HepG2 (cell line): ENCODE results near the gene CD83.
A peak's percentile ranks its signal among the peaks of the same experiment; 100 is the strongest.

Source experiments
- ESRRA ChIP-seq: sonication (generic); formaldehyde crosslinking; IDR thresholded peaks from 2 replicates; pipeline ENCODE4 v1.5.1; 2020; ENCODE audit warnings: mild to moderate bottlenecking, low read depth, missing genetic modification reagents
- EZH2 ChIP-seq: conservative IDR thresholded peaks from 2 replicates; pipeline ENCODE4 v1.6.1; 2012; ENCODE audit warnings: mild to moderate bottlenecking, low read depth, low read length, moderate library complexity
- POLR2A ChIP-seq, 2 experiments: IDR thresholded peaks; 2 replicates each; pipeline ENCODE4 v1.6.1; 2011; ENCODE audit warnings: low read depth in 2 of 2, low read length in 2 of 2, mild to moderate bottlenecking in 1 of 2, moderate library complexity in 1 of 2; ENCODE audit not compliant: insufficient read depth in 1 of 2
- RAD21 ChIP-seq: fragments of 450-650 bp; formaldehyde crosslinking; IDR thresholded peaks from 2 replicates; pipeline ENCODE4 v1.5.0; 2020; ENCODE audit warnings: mild to moderate bottlenecking
- ZBTB21 ChIP-seq: sonication (generic); formaldehyde crosslinking; IDR thresholded peaks from 2 replicates; pipeline ENCODE4 v1.4.0; 2020; ENCODE audit warnings: missing genetic modification reagents
- ZFY ChIP-seq: sonication (generic); formaldehyde crosslinking; IDR thresholded peaks from 2 replicates; pipeline ENCODE4 v1.4.0; 2020; ENCODE audit warnings: missing genetic modification reagents
- ZKSCAN8 ChIP-seq: IDR thresholded peaks from 2 replicates; pipeline ENCODE4 v1.6.1; 2016; ENCODE audit warnings: borderline replicate concordance, missing genetic modification reagents, missing compliant biosample characterization
- ZNF432 ChIP-seq: sonication (generic); formaldehyde crosslinking; IDR thresholded peaks from 2 replicates; pipeline ENCODE4 v1.5.0; 2020; ENCODE audit warnings: missing genetic modification reagents, mild to moderate bottlenecking, borderline replicate concordance
- ZNF567 ChIP-seq: sonication (generic); formaldehyde crosslinking; IDR thresholded peaks from 2 replicates; pipeline ENCODE4 v1.8.1; 2023; ENCODE audit warnings: mild to moderate bottlenecking, missing genetic modification reagents, borderline replicate concordance
- ZNF605 ChIP-seq: sonication (generic); formaldehyde crosslinking; IDR thresholded peaks from 2 replicates; pipeline ENCODE4 v1.8.0; 2022; ENCODE audit warnings: mild to moderate bottlenecking, missing genetic modification reagents
- TF ChIP-seq, protein P1 (sequence below): sonication (generic); formaldehyde crosslinking; IDR thresholded peaks from 2 replicates; pipeline ENCODE4 v1.5.0; 2020; ENCODE audit warnings: mild to moderate bottlenecking, missing genetic modification reagents, moderate library complexity
- TF ChIP-seq, protein P2 (sequence below): sonication (generic); formaldehyde crosslinking; IDR thresholded peaks from 2 replicates; pipeline ENCODE4 v1.8.0; 2022; ENCODE audit warnings: mild to moderate bottlenecking, missing genetic modification reagents

DNA sequence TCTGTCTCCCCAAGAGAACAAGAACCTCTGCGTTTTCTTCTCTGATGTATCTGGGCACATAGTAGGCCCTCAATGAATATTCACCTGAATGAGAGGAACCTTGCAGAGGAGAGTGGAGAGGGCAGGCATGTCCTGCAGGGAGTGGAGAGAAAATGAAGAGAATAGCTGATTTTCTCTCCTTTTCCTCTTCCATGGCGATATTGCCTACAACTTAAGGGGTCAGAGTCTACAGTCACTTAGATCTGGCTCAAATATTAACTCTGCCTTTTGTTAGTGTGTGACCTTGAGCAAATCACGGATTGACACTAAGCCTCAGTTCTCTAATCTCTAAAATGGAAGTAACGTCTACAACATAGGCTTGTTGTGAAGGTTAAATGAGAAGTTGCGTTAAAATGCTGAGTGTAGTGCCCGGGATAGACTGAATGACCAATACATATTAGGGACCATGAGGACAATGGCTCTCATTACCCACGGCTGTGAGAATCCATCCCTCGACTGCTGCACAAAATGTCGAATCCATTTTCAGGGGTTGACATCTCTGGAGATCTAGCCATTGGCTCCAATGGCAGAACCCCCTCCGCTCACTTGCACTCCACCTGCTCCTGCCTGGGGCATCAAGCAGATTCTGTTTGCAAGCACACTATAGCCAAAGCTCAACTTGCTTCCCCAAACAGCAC lies 14.8 kb downstream of the CD83 start:
- TF ChIP-seq ZBTB21 (CRISPR knock-in tag) (no peak), ZNF432 (CRISPR knock-in tag) (no peak), ZNF605 (CRISPR knock-in tag) (no peak), POLR2A (IDR thresholded peaks at IDR 0.05; ENCODE audit: insufficient read depth in 1 of 2, low read depth in 2 of 2, low read length in 2 of 2) (no peak), ZKSCAN8 (CRISPR knock-in tag) (no peak), ZNF567 (no peak), EZH2 (no peak), ESRRA (CRISPR knock-in tag) (peak; percentile 99), RAD21 (CRISPR knock-in tag) (no peak), ZFY (0 out of 2 replicates have a peak, but pooled peaks have one; percentile 19)
- TF ChIP-seq, protein P1, sequence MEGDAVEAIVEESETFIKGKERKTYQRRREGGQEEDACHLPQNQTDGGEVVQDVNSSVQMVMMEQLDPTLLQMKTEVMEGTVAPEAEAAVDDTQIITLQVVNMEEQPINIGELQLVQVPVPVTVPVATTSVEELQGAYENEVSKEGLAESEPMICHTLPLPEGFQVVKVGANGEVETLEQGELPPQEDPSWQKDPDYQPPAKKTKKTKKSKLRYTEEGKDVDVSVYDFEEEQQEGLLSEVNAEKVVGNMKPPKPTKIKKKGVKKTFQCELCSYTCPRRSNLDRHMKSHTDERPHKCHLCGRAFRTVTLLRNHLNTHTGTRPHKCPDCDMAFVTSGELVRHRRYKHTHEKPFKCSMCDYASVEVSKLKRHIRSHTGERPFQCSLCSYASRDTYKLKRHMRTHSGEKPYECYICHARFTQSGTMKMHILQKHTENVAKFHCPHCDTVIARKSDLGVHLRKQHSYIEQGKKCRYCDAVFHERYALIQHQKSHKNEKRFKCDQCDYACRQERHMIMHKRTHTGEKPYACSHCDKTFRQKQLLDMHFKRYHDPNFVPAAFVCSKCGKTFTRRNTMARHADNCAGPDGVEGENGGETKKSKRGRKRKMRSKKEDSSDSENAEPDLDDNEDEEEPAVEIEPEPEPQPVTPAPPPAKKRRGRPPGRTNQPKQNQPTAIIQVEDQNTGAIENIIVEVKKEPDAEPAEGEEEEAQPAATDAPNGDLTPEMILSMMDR (CRISPR knock-in tag) = no peak
- TF ChIP-seq, protein P2, sequence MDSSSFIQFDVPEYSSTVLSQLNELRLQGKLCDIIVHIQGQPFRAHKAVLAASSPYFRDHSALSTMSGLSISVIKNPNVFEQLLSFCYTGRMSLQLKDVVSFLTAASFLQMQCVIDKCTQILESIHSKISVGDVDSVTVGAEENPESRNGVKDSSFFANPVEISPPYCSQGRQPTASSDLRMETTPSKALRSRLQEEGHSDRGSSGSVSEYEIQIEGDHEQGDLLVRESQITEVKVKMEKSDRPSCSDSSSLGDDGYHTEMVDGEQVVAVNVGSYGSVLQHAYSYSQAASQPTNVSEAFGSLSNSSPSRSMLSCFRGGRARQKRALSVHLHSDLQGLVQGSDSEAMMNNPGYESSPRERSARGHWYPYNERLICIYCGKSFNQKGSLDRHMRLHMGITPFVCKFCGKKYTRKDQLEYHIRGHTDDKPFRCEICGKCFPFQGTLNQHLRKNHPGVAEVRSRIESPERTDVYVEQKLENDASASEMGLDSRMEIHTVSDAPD (CRISPR knock-in tag) = no peak
